HG02678 (cell line): ENCODE data around the gene PTPRN2.

ENCODE experiments used
- ATAC-seq: cut with Tn5 transposase; IDR thresholded peaks from one replicate; pipeline ENCODE4 v1.9.1; 2021; ENCODE audit warnings: mild to moderate bottlenecking, moderate library complexity; ENCODE audit not compliant: unreplicated experiment

PTPRN2 gene

GRCh38 chr7:158495786-158496185 is 91.8 kb downstream of the PTPRN2 start:
- ATAC-seq: no peak

GRCh38 chr7:158495216-158495615 is 92.4 kb downstream of the PTPRN2 start:
- no peak for ATAC-seq

- ATAC-seq: no peak
Measured at GRCh38 chr7:158494643-158495042, 93.0 kb downstream of the PTPRN2 start.

GRCh38 chr7:158494162-158494586 is 93.4 kb downstream of the PTPRN2 start:
- ATAC-seq: no peak

GRCh38 chr7:158492367-158492764 is 95.3 kb downstream of the PTPRN2 start:
- no peak for ATAC-seq

- ATAC-seq: no peak
Measured at GRCh38 chr7:158491094-158491493, 96.5 kb downstream of the PTPRN2 start.

GRCh38 chr7:158490171-158490782 is 97.3 kb downstream of the PTPRN2 start:
- ATAC-seq: no peak

GRCh38 chr7:158489462-158490155 is 98.0 kb downstream of the PTPRN2 start:
- ATAC-seq: no peak

GRCh38 chr7:158488181-158488971 is 99.2 kb downstream of the PTPRN2 start:
- no peak for ATAC-seq

- no peak for ATAC-seq
Measured at GRCh38 chr7:158487631-158488151, 99.9 kb downstream of the PTPRN2 start.

- ATAC-seq: no peak
Measured at GRCh38 chr7:158486919-158487318, 100.7 kb downstream of the PTPRN2 start.

- ATAC-seq: no peak
Measured at GRCh38 chr7:158484801-158485531, 102.7 kb downstream of the PTPRN2 start.

- ATAC-seq: no peak
Measured at GRCh38 chr7:158482480-158482879, 105.1 kb downstream of the PTPRN2 start.

- ATAC-seq: no peak
Measured at GRCh38 chr7:158479664-158480025, 108.0 kb downstream of the PTPRN2 start.

- no peak for ATAC-seq
Measured at GRCh38 chr7:158479021-158479663, 108.5 kb downstream of the PTPRN2 start.

GRCh38 chr7:158477866-158478265 is 109.8 kb downstream of the PTPRN2 start:
- no peak for ATAC-seq

GRCh38 chr7:158476331-158476932 is 111.2 kb downstream of the PTPRN2 start:
- ATAC-seq: no peak

- no peak for ATAC-seq
Measured at GRCh38 chr7:158475679-158476052, 112.0 kb downstream of the PTPRN2 start.

GRCh38 chr7:158475036-158475678 is 112.5 kb downstream of the PTPRN2 start:
- ATAC-seq: no peak

GRCh38 chr7:158474488-158474887 is 113.1 kb downstream of the PTPRN2 start:
- ATAC-seq: no peak
